HG02981 (cell line): Measurements from ENCODE around the gene CLASRP.

Source experiments
- ATAC-seq: cut with Tn5 transposase; IDR thresholded peaks from one replicate; pipeline ENCODE4 v1.9.1; 2021; ENCODE audit warnings: mild to moderate bottlenecking, moderate library complexity; ENCODE audit not compliant: unreplicated experiment

CLASRP gene

GRCh38 chr19:45019187-45019586 lies 19.7 kb upstream of the CLASRP start:
- no peak for ATAC-seq

- ATAC-seq, result no peak
These were observed 18.8 kb upstream of the CLASRP start for GRCh38 chr19:45020071-45020470.

- no peak for ATAC-seq
These were observed 16.9 kb upstream of the CLASRP start for GRCh38 chr19:45021971-45022370.

- ATAC-seq, result no peak
These were observed 15.8 kb upstream of the CLASRP start for GRCh38 chr19:45023048-45023447.

GRCh38 chr19:45025264-45025663 lies 13.6 kb upstream of the CLASRP start:
- ATAC-seq, result no peak

- no peak for ATAC-seq
These were observed 11.5 kb upstream of the CLASRP start for GRCh38 chr19:45027371-45027770.

GRCh38 chr19:45030825-45031224 lies 8.0 kb upstream of the CLASRP start:
- ATAC-seq, result no peak

GRCh38 chr19:45032421-45032820 lies 6.4 kb upstream of the CLASRP start:
- ATAC-seq, result no peak

GRCh38 chr19:45035755-45036154 lies 3.1 kb upstream of the CLASRP start:
- ATAC-seq, result no peak

- ATAC-seq, result no peak
These were observed 1.3 kb upstream of the CLASRP start for GRCh38 chr19:45037393-45038169.

GRCh38 chr19:45040059-45040771 lies 1.4 kb downstream of the CLASRP start:
- ATAC-seq, result no peak

GRCh38 chr19:45041125-45041524 lies 2.3 kb downstream of the CLASRP start:
- no peak for ATAC-seq

- no peak for ATAC-seq
These were observed 7.0 kb downstream of the CLASRP start for GRCh38 chr19:45045671-45046353.

- no peak for ATAC-seq
These were observed 7.5 kb downstream of the CLASRP start for GRCh38 chr19:45046355-45046754.

- ATAC-seq, result no peak
These were observed 8.4 kb downstream of the CLASRP start for GRCh38 chr19:45047188-45047797.

GRCh38 chr19:45049073-45049736 lies 10.4 kb downstream of the CLASRP start:
- ATAC-seq, result no peak

GRCh38 chr19:45050036-45050435 lies 11.2 kb downstream of the CLASRP start:
- ATAC-seq, result no peak

GRCh38 chr19:45051929-45052579 lies 13.2 kb downstream of the CLASRP start:
- no peak for ATAC-seq

GRCh38 chr19:45056831-45057230 lies 18.0 kb downstream of the CLASRP start:
- no peak for ATAC-seq

- ATAC-seq, result no peak
These were observed 18.6 kb downstream of the CLASRP start for GRCh38 chr19:45057444-45057843.
